Esophagus muscularis mucosa (tissue), 4 donors: ENCODE measurements around the gene HYDIN. TPM values are rescaled to one million over a fixed set of nuclear protein-coding genes. Genes with fewer than 3 reads are reported as not detected.

Experiments
- DNase-seq: peaks from one replicate; pipeline ENCODE4 v3.0.0-alpha.2; 2017; ENCODE audit errors: extremely low spot score
- H3K27ac ChIP-seq, 4 donors: fragments of 200-600 bp; sonication (generic); replicated peaks in 1 of 4; 1 replicate in 3 of 4; 2 replicates in 1 of 4; pipeline ENCODE4 v1.5.1; 2016 to 2019; ENCODE audit warnings: mild to moderate bottlenecking in 1 of 4
- H3K27me3 ChIP-seq, 4 donors: fragments of 200-600 bp; sonication (generic); one replicate each; pipeline versions ENCODE4 v1.5.1 to v1.6.0; 2016 to 2019
- H3K36me3 ChIP-seq, 4 donors: fragments of 200-600 bp; sonication (generic); one replicate each; pipeline ENCODE4 v1.5.1; 2016 to 2019
- H3K4me1 ChIP-seq, 4 donors: fragments of 200-600 bp; sonication (generic); one replicate each; pipeline ENCODE4 v1.5.1; 2016 to 2019
- H3K4me3 ChIP-seq, 4 donors: fragments of 200-600 bp; sonication (generic); 1 replicate in 2 of 4; 2 replicates in 2 of 4; pipeline ENCODE4 v1.5.1; 2016 to 2019; ENCODE audit warnings: mild to moderate bottlenecking in 4 of 4, moderate library complexity in 1 of 4
- H3K9me3 ChIP-seq, 4 donors: fragments of 200-600 bp; sonication (generic); 1 replicate in 3 of 4; 2 replicates in 1 of 4; pipeline ENCODE4 v1.5.1; 2016 to 2019
- EP300 ChIP-seq: sonication (generic); formaldehyde crosslinking; IDR thresholded peaks from one replicate; pipeline ENCODE4 v1.6.1; 2017; ENCODE audit warnings: antibody characterized with exemption
- POLR2A ChIP-seq: fragments of 450-650 bp; IDR thresholded peaks from one replicate; pipeline ENCODE4 v1.6.1; 2017; ENCODE audit warnings: antibody characterized with exemption, moderate library complexity, mild to moderate bottlenecking, low read depth
- POLR2AphosphoS5 ChIP-seq, 2 donors: sonication (generic); formaldehyde crosslinking; IDR thresholded peaks; one replicate each; pipeline ENCODE4 v1.6.1; 2017; ENCODE audit warnings: antibody characterized with exemption in 2 of 2
- WGBS: methylation state at CpG from one replicate; pipeline ENCODE4 v1.1.5; 2018; 5-methylcytosine and 5-hydroxymethylcytosine counted together
- intact Hi-C: fragments of 100-400 bp; cut with DNase I; formaldehyde crosslinking; loops from one replicate; pipeline ENCODE4 v1.15.1; 2023
- total RNA-seq, 4 donors: library from RNA; depleted of rRNA; stranded (reverse); fragments of >200 nt; gene quantifications; one replicate each; pipeline versions ENCODE4 v1.1.0 to v1.2.1, GENCODE V29; 2016
- TF ChIP-seq, protein P1 (sequence below), 3 experiments: fragments of 200-600 bp in 2 of 3; fragments of 450-650 bp in 1 of 3; sonication (generic) in 2 of 3; IDR thresholded peaks; one replicate each; pipeline ENCODE4 v1.5.1; 2017 to 2019; ENCODE audit warnings: antibody characterized with exemption in 3 of 3, mild to moderate bottlenecking in 2 of 3, moderate library complexity in 1 of 3

The HYDIN gene
- total RNA-seq, 4 donors from 2014 or later = 0.32 to 2.6 (median 1.5) TPM

DNA sequence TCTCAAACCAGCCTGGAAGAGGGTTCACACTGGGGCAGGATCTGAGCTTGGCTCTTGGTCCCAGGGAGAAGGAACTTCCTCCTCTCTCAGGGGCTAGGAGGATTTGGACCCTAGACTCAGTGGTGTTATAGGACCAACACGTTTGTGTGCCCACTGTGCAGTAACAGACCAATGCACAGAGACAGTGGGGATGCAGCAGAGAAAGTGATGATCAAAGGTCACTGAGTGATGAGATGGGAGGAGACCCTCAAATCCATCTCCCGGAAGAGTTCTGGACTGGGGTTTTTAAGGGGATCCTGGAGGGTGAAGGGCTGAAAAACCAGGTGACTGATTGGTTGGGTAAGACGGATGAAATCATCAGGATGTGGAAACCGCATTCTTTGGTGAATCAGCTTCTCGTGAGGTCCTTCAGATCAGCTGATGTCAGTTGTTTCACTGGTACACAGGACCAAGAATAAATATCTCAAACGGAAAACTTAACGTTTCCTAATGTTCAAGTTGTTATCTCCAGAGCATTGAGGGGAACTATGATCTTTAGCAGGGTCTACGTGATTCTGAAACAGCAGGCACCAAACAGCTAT, 426.3 kb downstream of the HYDIN start:
- peaks cover 0 to 23% (median 0%) of the 10 kb centered on the region in 4 donors for H3K27me3 ChIP-seq
- peaks cover 9 to 21% (median 14%) of the 10 kb centered on the region in 4 donors for H3K4me1 ChIP-seq
- TF ChIP-seq, protein P1, sequence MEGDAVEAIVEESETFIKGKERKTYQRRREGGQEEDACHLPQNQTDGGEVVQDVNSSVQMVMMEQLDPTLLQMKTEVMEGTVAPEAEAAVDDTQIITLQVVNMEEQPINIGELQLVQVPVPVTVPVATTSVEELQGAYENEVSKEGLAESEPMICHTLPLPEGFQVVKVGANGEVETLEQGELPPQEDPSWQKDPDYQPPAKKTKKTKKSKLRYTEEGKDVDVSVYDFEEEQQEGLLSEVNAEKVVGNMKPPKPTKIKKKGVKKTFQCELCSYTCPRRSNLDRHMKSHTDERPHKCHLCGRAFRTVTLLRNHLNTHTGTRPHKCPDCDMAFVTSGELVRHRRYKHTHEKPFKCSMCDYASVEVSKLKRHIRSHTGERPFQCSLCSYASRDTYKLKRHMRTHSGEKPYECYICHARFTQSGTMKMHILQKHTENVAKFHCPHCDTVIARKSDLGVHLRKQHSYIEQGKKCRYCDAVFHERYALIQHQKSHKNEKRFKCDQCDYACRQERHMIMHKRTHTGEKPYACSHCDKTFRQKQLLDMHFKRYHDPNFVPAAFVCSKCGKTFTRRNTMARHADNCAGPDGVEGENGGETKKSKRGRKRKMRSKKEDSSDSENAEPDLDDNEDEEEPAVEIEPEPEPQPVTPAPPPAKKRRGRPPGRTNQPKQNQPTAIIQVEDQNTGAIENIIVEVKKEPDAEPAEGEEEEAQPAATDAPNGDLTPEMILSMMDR (IDR thresholded peaks at IDR 0.05) = no peak
- TF ChIP-seq POLR2A = no peak
- no peak for TF ChIP-seq EP300
- TF ChIP-seq POLR2AphosphoS5 (IDR thresholded peaks at IDR 0.05) = no peak
- intact Hi-C loops = loop anchor here (5.0 kb wide), 1 partner anchor 553 kb away; the partner anchor contains the start of gene CALB2
- no peak overlapping the region for H3K4me3 ChIP-seq
- H3K9me3 ChIP-seq = peaks cover 0 to 10% (median 3%) of the 10 kb centered on the region in 4 donors
- no peaks in the 10 kb centered on the region for H3K36me3 ChIP-seq
- WGBS = 71% methylated on average over 8 of the region's 8 CpGs
- DNase-seq = no peak
- no peak overlapping the region for H3K27ac ChIP-seq

DNA sequence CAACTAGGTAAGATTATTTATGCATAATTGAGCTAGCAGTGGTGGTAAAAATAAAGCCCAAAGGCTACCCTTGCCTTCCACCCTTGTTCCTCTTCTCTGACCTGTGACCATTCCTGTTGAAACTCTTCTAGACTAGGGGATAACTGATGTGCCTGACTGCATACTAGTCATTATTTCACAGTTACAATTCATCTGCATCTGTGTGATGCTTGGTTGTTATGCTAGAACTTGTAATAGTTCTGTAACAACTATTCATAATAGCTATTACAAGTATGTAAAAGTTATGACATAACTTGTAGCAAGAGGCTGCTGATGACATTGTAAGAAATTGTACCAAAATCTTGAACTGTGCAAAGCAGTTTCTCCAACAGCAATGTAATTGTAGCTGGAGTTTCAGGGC, 427.2 kb downstream of the HYDIN start:
- peaks cover 0 to 10% (median 3%) of the 10 kb centered on the region in 4 donors for H3K9me3 ChIP-seq
- H3K27me3 ChIP-seq = peaks cover 0 to 16% (median 0%) of the 10 kb centered on the region in 4 donors
- H3K4me1 ChIP-seq = peaks cover 9 to 30% (median 22%) of the 10 kb centered on the region in 4 donors
- TF ChIP-seq EP300 (no peak), POLR2A (no peak), POLR2AphosphoS5 (IDR thresholded peaks at IDR 0.05) (no peak)
- TF ChIP-seq, protein P1 (IDR thresholded peaks at IDR 0.05) = no peak
- H3K36me3 ChIP-seq = peaks cover 0 to 6% (median 2%) of the 10 kb centered on the region in 4 donors
- intact Hi-C loops = loop anchor here (5.0 kb wide), 1 partner anchor 554 kb away; the partner anchor contains the start of gene CALB2
- H3K4me3 ChIP-seq = no peak overlapping the region
- no peak overlapping the region for H3K27ac ChIP-seq
- DNase-seq = no peak

DNA sequence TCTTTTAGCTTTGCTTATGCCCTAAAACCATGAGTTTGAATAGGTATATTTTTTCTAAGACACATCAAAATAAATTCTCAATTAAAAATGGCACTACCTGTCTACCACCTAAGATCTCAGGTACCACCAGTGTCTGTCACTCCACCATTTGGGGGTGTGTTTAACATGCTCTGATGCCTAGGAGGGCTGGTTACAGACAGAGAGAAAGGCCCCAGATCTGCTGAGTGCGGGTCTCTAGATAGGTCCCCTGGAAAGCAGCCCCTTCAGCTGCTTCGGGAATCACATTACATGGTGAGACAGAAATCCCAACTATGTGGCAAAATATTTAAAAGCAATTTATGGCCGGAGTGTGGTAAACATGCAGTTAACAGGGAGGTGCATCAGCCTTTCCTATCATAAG, 428.9 kb downstream of the HYDIN start:
- Histone ChIP-seq H3K36me3 (peaks cover 0 to 17% (median 4%) of the 10 kb centered on the region in 4 donors), H3K4me3 (peak overlapping the region in 3 of 4 donors; percentile 79 to 93 (median 85)), H3K27ac (no peak overlapping the region), H3K4me1 (peaks cover 9 to 31% (median 22%) of the 10 kb centered on the region in 4 donors), H3K9me3 (peaks cover 0 to 10% (median 3%) of the 10 kb centered on the region in 4 donors), H3K27me3 (peaks cover 0 to 4% (median 0%) of the 10 kb centered on the region in 4 donors)
- WGBS = 61% methylated on average over 3 of the region's 3 CpGs
- no peak for TF ChIP-seq POLR2AphosphoS5 (IDR thresholded peaks at IDR 0.05)
- TF ChIP-seq, protein P1 (IDR thresholded peaks at IDR 0.05) = no peak
- TF ChIP-seq POLR2A = no peak
- TF ChIP-seq EP300 = no peak
- DNase-seq = no peak
- intact Hi-C loops = loop anchor here (5.0 kb wide), 1 partner anchor 556 kb away; the partner anchor contains the start of gene CALB2

DNA sequence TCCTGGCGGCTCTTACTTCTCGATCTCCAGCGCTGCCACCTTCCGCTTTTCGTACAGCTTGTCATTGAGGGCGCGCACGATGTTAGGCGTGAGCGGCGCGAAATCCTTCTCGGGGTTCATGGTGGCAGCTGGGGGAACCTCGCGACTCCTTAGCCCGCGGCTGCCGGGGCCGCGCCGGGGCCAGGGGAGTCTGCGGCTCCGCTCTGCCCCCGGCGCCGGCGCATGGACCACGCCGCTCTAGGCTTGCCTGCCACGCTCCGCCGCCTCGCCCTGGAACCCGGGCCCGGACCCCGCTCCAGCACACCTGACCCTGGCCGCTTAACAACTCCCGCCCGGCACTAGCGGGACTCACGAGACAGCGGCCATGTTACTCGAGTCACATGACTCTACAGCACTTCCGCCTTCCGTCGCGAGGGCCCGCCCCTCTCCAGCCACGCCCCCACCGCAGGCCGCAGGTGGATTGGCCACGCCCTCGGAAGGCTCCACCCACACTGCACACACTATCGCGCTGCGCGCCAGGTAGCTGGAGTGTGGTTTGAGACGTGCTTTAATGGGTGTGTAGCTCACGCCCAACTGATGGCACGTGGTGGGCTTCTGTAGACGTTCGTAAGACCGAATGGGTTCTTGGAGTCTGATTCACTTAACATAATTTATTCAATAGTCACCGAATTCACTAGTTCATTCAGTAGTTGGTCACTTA, 429.6 kb downstream of the HYDIN start, which contains the start of gene VAC14:
TSS of gene VAC14 (minus strand) at position 378 of the 700 bp plus-strand sequence. CDS start at position 120, 258 bp downstream.
- DNase-seq = peak; percentile 97
- under 1% methylated on average over 33 of the region's 64 CpGs for WGBS
- H3K27me3 ChIP-seq = no peaks in the 10 kb centered on the region
- H3K4me1 ChIP-seq = peaks cover 9 to 31% (median 22%) of the 10 kb centered on the region in 4 donors
- H3K36me3 ChIP-seq = peaks cover 0 to 21% (median 4%) of the 10 kb centered on the region in 4 donors
- H3K4me3 ChIP-seq = peak within 1 kb of the TSS; percentile 79 to 93 (median 89)
- TF ChIP-seq EP300 (no peak), POLR2AphosphoS5 (IDR thresholded peaks at IDR 0.05) (peak; percentile 86)
- intact Hi-C loops = loop anchor here (5.0 kb wide), 1 partner anchor 556 kb away; the partner anchor contains the start of gene CALB2
- H3K9me3 ChIP-seq = peaks cover 0 to 10% (median 3%) of the 10 kb centered on the region in 4 donors
- H3K27ac ChIP-seq = peak within 1 kb of the TSS; percentile 64 to 72 (median 70)

DNA sequence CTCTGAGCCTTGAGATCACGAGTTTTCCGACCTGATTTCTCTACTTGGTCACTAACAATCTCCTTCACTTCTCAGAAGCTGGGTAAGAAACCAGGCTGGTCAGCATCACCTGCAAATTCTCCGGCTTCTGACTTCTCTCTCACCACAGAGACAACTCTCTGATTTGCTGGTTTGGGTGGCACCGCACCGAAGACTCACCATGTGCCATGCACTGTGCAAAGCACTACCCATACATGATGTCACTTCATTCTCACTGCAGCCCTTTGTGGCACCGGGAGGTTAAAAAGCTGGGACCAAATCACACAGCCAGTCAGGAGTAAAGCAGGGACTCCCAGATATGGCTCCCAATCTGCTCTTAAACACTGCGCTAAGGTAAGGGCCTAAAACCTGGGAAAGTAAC, 430.2 kb downstream of the HYDIN start:
- H3K27ac ChIP-seq = peak overlapping the region; percentile 64 to 72 (median 70)

More for the DNA sequence above, 430.2 kb downstream of the HYDIN start:
- TF ChIP-seq POLR2AphosphoS5 (IDR thresholded peaks at IDR 0.05) = no peak
- no peak for TF ChIP-seq EP300
- TF ChIP-seq POLR2A = no peak
- TF ChIP-seq, protein P1 (IDR thresholded peaks at IDR 0.05) = no peak
- Histone ChIP-seq H3K4me1 (peaks cover 9 to 31% (median 22%) of the 10 kb centered on the region in 4 donors), H3K9me3 (peaks cover 0 to 10% (median 3%) of the 10 kb centered on the region in 4 donors), H3K27me3 (no peaks in the 10 kb centered on the region), H3K36me3 (peaks cover 0 to 21% (median 4%) of the 10 kb centered on the region in 4 donors), H3K4me3 (peak overlapping the region; percentile 79 to 93 (median 89))
- intact Hi-C loops = loop anchor here (5.0 kb wide), 1 partner anchor 557 kb away; the partner anchor contains the start of gene CALB2
- DNase-seq = no peak
- 16% methylated on average over 6 of the region's 7 CpGs for WGBS
